ENCODE data around the gene RPL19.

Gene RPL19

GRCh38 chr17:39252788-39253460, 52.8 kb downstream of the RPL19 start:
- no peak for TF ChIP-seq CTCF (IDR thresholded peaks at IDR 0.05; ENCODE audit: control insufficient read depth, extremely low read depth, insufficient read depth)
- DNase-seq (ENCODE audit: low read depth), result no peak
- no peak overlapping the region for H3K4me3 ChIP-seq (ENCODE audit: low read depth, low read length)

Data from LNCaP clone FGC (cell line).